HG02885 (cell line): ENCODE measurements around the gene SLC25A48.

Experiments used
- ATAC-seq: cut with Tn5 transposase; IDR thresholded peaks from one replicate; pipeline ENCODE4 v1.9.1; 2021; ENCODE audit warnings: mild to moderate bottlenecking; ENCODE audit not compliant: unreplicated experiment, poor library complexity

Gene SLC25A48

GRCh38 chr5:135879591-135879990, 45.1 kb downstream of the SLC25A48 start:
- no peak for ATAC-seq

- no peak for ATAC-seq
Observed at GRCh38 chr5:135880278-135880677, 45.8 kb downstream of the SLC25A48 start.

- ATAC-seq: no peak
Observed at GRCh38 chr5:135880801-135881200, 46.3 kb downstream of the SLC25A48 start.

DNA sequence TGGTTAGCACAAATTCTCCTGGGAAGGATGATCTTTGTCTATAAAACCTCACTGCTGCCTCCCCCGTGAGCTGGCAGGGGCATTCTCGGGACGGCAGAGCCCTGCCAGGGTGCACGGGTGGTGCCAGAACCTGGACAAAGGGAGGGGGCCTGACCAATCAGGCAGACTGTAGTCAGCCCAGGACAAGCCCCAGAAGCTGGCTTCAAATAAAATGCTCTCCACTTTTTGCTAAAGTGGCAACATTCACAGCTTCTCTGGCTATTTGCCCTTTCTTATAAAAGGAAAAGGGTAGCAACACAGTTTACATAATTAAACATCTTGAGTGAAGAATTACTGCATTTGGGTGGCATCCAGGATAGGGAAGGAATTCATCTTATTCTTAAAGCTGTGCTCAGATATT, 46.8 kb downstream of the SLC25A48 start:
- no peak for ATAC-seq

DNA sequence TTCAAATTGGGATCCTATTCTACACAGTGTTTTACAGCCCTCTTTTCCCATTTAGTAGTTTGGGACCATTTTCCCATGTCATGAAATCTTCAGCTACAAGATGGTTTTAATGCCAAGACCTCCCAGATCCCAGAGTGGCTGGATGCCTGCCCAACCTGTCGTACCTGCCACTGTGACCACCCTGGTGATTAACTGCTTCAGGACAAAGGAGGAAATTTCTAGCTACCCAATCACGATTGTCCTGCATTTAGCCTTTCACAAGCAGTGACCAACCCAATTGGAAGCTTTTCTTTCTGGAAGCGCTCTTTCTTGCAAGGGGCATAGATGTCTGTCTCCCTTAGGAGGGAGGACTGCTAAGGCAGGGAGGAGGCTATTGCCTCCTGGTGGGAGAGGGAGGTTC, 47.4 kb downstream of the SLC25A48 start:
- ATAC-seq: no peak

- ATAC-seq: no peak
Observed at GRCh38 chr5:135883026-135883425, 48.6 kb downstream of the SLC25A48 start.

- no peak for ATAC-seq
Observed at GRCh38 chr5:135883441-135883840, 49.0 kb downstream of the SLC25A48 start.

- no peak for ATAC-seq
Observed at GRCh38 chr5:135885031-135885430, 50.6 kb downstream of the SLC25A48 start.

DNA sequence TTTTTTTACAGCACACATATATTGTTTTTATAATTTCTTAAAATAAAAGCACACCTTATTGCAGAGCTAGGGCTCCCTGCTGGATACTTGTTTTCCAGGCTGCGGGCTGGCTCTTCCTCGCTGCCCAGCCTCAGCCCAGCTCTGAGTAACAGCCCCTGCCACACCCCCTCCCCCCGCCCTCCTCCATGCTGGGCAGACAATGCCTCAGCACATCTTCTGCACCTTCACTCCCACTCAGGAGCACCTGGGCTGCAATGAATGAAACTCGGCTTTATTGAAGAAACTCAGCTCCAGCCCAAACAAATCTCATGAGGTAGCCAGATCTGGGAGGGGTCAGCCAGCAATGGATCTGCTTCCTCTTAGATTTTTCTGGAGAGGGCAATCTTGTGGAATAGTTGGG, 51.7 kb downstream of the SLC25A48 start:
- ATAC-seq: no peak

- peak; percentile 93 for ATAC-seq
Observed at GRCh38 chr5:135887447-135887864, 53.0 kb downstream of the SLC25A48 start.

DNA sequence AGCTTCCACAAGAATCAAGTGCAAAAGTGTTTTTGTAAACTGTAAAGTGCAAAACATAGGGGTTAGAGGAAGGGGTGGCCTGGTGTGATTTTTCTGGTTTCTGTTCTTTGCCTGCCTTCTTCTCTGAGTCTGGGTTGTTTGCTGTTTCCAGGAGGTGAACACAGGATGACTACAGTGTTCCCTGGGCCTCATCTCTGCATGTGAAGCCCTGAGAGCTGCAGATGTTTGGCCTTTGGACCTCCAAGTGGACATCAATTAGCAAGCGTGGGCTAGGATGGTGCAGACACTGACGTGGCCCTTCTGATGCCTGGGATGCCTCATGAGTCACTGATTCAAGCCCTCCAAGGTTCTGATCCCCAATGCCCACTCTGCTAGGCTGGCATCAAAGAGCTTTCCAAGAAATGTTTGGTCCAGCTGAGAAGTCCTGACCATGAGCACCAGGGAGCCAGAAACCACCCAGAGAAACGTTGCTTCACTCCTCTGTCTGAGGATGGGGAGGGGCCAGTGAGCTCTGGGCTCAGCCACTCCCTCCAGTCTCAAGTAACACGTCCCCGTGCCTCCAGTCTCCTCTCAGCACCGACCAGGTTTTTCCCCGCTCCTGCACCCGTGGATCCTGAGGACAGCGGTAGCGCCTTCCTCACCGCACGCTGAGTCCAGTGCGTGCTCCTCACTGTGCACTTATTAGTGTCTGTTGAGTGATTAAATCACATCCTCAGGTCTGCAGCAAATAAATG, 53.6 kb downstream of the SLC25A48 start:
- no peak for ATAC-seq

- no peak for ATAC-seq
Observed at GRCh38 chr5:135890296-135890695, 55.8 kb downstream of the SLC25A48 start.

- peak; percentile 59 for ATAC-seq
Observed at GRCh38 chr5:135890867-135891266, 56.4 kb downstream of the SLC25A48 start.

DNA sequence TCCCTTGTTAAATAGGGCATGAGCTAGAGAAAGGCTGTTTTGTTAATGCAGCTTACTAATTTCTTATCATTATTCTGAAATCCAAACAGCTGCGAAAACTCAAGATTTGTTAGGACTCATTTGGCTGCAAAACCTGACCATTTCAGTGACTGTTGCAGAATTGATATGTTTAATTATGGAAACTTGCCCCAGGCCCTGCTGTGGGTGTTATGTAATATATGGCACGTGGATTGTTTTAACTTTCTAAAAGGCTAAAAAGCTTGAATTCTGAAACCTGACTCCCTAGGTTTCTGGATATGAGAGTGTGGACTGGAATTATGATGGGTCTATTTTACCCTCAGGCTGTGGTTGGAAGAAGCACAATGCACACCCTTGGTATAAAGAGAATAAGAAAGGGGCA, 56.8 kb downstream of the SLC25A48 start:
- no peak for ATAC-seq

DNA sequence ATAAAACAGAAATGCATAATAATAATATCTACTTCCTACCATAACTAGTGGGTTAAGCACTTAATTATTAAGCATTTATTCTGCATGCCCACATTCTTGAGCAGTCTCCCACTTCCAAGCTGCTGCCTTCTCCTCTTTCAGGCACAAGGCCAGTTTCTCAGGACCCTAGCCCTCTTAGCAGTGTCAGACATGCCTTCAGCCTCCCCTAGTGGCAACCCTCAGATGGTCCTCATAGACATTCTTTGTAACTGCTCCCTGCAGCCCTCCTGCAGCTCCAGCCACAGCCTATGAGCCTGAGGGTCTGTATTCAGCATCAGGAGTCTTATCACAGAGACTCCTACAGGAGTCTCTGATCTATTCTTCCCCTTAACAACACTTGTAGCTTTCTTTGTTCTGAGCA, 57.3 kb downstream of the SLC25A48 start:
- no peak for ATAC-seq

- ATAC-seq: no peak
Observed at GRCh38 chr5:135894276-135894675, 59.8 kb downstream of the SLC25A48 start.

GRCh38 chr5:135894789-135895188, 60.3 kb downstream of the SLC25A48 start:
- ATAC-seq: no peak

DNA sequence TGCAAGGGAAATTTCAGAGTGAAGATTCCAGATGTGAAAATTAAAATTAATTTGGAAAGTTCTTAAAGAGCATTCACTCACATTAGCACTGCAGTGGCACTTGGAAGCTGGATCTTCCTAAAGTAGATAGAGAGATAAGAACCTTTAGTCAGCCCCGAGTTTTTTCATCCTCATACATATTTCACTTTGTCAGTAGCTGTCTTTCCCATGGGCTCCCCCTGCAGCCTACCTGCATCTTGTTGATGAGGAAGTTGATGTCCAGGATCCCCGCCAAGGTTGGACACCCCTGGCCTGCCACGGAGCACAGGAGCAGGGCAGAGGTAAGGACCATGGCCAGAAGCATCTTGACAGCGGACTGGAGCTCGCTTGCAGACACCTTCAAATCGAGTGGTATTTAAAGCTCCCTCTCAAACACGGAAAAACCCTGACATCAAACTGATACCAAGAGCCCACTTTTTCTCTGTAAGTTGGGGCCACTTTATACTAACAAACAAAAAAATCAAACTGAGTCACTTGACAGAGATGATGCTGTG, 61.1 kb downstream of the SLC25A48 start, which contains the start of gene IL9:
TSS of gene IL9 (minus strand) at position 368 of the 533 bp plus-strand sequence. CDS start at position 343, 25 bp downstream.
- no peak for ATAC-seq

DNA sequence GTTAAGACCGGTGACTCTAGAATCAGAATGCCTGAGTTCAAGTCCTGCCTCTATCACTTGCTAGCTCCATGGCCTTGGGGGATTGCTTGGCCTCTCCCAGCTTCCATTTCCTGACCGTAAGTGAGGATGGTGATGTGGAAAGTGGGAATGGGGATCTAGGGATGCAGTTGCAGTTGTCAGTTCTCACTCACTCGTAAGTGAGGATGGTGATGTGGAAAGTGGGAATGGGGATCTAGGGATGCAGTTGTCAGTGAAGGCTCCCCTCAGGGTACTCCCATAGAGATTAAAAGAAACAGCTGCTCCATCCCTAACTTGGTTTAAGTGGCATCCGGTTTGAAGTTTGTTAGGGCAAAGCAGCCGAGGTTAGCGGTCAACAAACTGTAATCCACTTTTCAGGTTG, 64.2 kb downstream of the SLC25A48 start:
- no peak for ATAC-seq

GRCh38 chr5:135900276-135900675, 65.8 kb downstream of the SLC25A48 start:
- ATAC-seq: no peak

- ATAC-seq: no peak
Observed at GRCh38 chr5:135901633-135902032, 67.2 kb downstream of the SLC25A48 start.

DNA sequence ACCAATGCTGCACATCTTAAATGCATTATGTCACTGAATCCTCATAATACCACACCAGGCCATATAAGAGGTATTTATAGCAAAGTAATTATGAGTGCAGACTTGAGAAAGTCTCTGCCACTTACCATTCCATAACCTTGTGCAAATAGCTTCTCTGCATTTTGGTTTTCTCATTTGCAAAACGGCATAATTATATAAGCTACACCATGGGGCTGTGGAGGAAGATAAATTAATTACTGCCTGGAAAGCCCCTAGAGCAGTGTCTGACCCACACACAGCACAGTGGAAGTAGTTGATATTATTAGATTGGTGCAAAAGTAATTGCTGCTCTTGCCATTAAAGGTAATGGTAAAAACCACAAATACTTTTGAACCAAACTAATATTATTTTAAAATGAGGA, 70.7 kb downstream of the SLC25A48 start:
- no peak for ATAC-seq
